GM19324 (cell line): ENCODE results near the gene NSMCE1.
A peak's percentile ranks its signal among the peaks of the same experiment; 100 is the strongest.

Source experiments
- ATAC-seq: cut with Tn5 transposase; IDR thresholded peaks from one replicate; pipeline ENCODE4 v1.9.1; 2021; ENCODE audit warnings: mild to moderate bottlenecking, moderate library complexity; ENCODE audit not compliant: unreplicated experiment, low FRiP score

Gene NSMCE1, protein sequence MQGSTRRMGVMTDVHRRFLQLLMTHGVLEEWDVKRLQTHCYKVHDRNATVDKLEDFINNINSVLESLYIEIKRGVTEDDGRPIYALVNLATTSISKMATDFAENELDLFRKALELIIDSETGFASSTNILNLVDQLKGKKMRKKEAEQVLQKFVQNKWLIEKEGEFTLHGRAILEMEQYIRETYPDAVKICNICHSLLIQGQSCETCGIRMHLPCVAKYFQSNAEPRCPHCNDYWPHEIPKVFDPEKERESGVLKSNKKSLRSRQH

DNA sequence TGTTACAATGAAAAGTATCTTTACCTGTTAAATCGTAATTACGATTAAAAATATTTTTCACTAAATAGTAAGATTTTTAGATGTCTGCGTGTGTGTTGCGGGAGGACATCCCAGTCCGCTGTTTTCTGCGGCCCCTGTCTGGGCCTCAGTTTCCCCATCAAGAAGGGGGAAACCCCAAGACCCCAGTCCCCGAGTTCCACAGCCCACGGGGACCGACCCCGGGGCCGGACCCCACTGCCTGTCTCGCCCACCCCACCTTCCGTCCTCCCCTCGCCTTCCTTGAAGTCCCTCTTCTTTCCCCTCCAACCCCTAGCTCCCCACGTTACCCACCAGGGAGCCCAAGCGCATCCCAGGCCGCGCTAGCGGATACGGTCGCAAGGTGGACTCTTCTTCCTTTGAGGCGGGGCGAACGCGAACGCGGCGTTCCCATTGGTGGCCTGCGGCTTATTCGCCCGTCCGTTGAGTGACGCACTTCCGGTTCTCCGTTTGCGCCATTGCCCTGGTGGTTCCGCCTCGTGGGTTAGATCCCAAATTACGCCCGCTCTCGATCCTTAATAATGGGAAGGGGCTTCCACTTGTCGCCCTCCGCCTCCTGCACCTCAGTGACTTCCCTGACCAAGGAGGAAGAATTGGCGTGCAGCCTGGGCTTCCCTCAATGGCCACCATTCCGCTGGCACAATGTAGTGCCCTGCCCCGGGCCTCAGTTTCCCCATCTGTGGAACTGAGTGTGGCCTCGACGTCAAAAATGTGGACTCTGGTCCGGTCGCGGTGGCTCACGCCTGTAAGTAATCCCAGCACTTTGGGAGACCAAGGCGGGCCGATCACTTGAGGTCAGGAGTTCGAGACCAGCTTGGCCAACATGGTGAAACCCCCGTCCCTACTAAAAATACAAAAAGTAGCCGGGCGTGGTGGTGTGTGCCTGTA lies at the start of gene NSMCE1:
NSMCE1 (minus strand) TSS at position 397 of the 924 bp plus-strand sequence. CDS start 11,202 bp downstream, outside the sequence.
- peak; percentile 82 for ATAC-seq

DNA sequence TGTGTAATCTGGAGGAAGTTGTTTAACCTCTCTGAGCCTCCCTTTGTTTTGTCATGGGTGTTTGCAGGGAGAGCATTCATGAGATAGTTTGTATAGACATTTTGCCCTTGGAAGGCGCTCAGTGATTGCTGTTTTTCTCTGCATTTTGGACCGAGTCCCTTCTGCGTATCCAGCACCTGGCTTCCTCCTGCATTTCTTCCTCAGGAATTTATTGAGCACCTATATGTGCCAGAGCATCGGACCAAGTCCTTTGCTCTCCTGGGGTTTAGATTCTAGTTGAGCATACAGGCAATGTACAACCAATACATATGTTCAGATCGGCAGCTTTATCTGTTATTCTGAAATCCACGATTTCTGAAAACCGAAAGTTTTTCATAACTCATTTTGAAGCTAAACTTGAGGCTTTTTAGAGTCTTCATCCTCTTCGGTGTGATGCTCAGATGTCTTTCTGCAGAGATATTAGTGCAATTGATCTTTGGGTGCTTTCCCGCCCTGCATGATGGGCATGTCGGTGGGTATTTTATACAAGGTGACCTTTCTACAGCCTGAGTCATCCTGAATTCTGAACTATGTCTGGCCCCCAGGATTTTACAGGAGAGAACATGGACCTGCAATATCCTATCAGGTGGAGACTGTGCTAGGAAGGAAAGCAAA lies 49.3 kb upstream of the NSMCE1 start:
- no peak for ATAC-seq

DNA sequence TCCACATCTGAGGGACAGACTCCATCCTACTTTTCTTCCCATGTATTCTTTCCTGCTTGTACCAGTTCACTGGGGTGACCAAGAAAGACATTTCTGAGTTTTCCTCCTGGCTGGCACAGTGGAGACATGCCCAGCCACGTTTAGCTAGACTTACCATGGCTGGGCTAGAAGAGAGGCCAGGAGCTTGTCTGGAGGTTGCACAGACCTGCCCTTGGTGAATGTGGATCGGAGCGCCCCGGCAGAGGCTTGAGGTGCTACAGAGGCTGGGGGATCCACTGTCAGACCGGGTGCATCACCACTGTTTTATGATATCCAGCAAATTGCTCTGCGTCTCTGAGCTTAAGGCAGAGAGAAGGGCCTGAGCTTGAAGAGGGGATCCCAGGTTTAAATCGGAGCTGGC lies 48.7 kb upstream of the NSMCE1 start:
- ATAC-seq = no peak

DNA sequence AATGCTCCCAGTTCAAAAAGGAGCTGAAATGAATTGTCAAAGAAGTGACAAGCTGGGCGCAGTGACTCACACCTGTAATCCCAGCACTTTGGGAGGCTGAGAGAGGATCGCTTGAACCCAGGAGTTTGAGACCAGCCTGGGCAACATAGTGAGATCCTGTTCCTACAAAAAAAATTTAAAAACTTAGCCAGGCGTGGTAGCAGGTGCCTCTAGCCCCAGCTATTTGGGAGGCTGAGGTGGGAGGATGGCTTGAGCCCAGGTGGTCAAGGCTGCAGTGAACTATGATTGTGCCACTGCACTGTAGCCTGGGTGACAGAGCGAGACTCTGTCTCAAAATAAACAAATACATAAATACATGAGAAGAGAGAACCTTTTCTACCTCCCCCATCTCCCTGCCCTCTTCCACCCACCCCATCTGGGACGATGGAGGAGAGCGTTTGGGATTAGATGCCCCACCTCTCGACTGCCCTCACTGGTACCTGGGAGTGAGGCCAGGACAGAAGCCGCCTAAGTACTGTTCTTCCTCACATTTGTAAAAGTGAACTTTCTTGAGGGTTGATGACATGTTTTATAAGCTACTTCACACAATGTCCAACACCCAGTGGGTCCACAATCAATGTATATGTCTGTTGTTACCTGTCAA lies 47.6 kb upstream of the NSMCE1 start:
- no peak for ATAC-seq

DNA sequence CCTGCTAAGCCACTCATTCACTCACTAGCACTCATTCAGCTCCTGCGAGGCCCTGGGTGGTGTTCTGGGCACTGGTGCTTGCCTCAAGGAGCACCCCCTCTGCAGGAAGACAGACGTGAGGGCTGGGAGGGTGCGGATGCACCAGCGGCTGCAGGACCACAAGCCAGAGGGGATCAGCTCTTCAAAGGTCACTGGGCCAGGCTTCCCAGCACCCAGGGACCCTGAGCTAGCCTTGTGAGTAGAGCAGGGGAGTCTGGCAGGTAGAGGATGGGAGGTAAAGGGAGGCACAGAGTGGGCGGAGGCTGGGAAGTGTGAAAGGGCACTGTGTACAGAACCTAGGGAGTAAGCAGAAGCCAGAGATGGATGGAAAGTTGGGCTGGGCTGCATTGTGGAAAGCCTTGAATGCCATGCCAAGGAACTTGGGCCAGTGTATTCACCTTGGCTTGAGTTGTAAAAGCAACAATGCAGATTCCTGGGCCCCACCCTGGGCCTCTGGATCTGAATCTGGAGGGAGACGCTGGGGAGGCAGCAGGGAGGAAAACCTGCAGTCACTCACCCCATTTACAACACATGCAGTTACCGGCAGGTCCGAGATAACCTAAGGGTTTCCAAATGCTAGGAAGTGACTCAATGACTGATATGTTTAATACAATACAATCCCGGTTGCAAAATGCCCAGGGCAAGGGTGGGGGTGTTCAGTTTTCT lies 46.9 kb upstream of the NSMCE1 start:
- ATAC-seq = no peak

DNA sequence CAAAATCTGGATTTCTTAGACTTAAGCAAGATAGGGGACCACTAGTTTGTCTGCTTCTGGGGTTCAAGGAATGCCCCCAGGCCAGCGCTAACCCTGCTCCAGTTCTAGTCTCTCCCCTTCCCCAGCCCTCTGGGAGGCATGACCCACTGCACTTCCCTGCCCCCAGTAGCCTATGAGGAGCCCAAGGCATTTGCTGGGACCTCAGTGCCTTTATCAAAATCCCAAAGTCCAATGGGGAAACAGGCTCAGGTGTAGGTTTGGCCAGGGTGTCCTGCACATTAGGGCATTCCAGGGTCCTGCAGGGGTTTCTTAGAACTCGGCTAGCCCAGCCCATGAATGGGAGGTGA lies 46.4 kb upstream of the NSMCE1 start:
- ATAC-seq = no peak

DNA sequence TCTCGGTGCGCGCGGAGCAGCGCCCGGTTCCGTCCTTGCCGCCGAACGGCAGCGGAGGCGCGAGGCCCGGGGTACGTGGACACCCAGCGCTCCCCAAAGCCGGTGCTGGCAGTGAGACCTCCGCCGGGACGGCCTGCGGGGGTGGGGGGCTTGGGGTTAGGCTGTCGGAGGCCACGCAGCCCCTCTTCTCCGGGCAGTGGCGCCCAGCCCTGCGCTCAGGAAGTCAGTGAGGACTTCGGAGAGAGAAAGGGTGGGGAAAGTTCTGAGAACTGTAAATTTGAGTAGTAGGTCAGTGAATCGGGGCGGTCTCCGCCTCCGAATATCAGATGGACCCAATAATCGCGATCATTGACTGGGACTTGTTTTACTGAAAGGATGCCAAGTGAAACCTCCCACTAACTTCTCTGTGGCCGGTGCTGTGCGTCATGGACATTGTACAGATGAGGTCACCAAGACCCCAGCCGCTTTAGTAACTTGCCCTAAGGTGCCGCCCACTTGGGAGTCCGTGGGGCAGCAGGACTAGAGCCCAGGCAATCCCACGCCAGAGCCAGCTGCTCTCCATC lies 45.7 kb upstream of the NSMCE1 start:
- no peak for ATAC-seq

DNA sequence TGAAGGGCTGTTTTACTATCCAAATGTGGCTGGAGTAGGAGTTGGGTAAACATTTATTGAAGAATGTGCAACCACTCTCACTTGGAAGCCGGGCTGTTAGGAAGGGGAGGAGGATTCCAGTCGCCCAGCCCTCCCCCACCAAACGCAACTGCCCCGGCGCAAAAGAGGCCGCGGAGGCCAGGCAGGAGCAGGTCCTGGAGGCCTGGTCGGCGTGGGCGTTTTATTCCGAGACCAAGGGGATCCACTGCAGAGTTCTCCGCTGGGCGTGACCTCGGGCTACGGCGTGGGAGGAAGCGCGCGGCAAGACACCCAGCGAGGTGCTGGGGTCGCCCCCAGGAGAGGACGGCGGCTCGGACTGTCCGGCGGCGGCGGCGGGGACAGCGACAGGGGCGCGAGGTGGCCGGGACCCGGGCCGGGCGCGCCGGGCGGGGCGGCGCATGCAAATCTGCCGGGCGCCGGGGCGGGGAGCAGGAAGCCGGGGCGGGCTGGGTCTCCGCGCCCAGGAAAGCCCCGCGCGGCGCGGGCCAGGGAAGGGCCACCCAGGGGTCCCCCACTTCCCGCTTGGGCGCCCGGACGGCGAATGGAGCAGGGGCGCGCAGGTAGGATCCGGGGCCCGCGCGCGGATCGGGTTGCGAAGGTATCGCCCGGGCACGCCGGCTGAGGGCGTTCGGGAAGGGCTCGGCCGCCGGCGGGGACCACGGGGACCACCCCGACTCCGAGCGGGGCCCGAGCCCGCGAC lies 45.0 kb upstream of the NSMCE1 start, which contains the start of gene IL4R:
IL4R (plus strand) TSS at position 553 of the 739 bp plus-strand sequence. CDS start 26,230 bp downstream, outside the sequence.
- peak; percentile 61 for ATAC-seq

DNA sequence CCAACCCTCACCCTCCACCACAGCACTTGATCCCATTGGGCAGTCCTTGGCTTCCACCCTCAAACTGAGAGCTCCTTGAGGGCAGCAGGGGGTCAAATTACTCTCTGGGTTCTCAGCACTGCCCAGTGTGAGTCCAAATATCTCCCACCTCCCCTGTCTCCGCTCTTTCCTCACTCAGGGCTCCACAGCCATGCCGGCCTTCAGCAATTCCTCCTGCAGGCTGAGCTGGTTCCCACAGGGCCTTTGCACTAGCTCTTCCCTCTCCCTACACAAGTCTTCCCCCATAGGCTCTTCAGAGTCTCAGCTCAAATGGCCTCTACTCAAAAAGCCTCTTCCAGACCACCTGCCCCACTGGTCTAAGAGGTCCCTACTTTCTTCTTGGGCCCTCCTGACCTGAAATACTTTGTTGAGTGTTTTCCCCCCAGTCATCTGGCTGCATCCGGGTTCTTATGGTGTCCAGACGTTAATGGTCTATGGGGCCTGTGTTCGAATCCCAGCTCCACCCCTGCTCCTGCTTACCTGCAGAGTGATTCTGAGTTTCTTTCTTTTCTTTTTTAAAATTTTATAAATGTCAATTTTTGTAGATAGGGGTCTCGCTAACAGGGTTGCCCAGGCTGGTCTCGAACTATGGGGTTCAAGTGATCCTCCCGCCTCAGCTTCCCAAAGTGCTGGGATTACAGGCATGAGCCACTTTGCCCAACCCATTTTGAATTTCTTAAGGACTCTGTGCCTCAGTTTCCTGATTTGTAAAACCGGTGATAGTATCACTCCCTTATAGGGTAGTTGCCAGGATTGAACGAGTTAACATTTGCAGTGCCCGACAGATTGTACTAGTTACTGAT lies 44.2 kb upstream of the NSMCE1 start:
- no peak for ATAC-seq

DNA sequence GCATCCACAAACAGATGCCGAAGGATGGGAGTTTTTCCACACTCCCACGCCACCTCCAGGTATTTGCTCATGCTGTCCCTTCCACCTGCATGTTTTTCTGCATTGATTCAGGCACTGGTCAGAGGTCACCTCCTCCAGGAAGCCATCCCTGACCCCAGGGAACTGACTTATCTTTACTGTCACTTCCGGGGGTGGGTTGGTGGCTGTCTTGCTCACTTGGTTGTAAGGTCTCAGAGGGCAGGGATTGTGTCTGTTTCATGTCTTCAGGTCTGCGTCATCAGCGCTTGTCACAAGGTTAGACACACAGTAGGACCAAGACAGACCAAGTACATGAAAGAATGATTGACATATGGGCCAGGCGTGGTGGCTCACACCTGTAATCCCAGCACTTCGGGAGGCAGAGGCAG lies 43.3 kb upstream of the NSMCE1 start:
- no peak for ATAC-seq

DNA sequence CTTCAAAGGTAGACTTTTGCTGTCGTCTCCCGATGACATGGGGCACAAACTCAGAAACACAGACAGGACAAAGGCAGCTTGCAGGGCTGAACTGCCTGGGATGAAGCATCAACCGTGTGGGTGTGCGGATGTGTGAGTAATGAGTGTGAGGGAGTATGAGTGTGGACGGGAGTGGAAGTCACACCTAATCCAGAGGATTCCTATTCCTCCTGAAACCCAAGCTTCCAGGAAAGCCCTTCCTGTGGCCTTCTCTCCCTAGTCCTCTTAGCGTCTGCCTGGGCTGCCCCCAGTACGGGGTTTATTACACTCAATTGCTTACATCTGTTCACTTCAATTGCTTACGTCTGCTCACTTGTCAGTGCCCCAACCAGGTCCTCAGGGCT lies 42.9 kb upstream of the NSMCE1 start:
- ATAC-seq = no peak

DNA sequence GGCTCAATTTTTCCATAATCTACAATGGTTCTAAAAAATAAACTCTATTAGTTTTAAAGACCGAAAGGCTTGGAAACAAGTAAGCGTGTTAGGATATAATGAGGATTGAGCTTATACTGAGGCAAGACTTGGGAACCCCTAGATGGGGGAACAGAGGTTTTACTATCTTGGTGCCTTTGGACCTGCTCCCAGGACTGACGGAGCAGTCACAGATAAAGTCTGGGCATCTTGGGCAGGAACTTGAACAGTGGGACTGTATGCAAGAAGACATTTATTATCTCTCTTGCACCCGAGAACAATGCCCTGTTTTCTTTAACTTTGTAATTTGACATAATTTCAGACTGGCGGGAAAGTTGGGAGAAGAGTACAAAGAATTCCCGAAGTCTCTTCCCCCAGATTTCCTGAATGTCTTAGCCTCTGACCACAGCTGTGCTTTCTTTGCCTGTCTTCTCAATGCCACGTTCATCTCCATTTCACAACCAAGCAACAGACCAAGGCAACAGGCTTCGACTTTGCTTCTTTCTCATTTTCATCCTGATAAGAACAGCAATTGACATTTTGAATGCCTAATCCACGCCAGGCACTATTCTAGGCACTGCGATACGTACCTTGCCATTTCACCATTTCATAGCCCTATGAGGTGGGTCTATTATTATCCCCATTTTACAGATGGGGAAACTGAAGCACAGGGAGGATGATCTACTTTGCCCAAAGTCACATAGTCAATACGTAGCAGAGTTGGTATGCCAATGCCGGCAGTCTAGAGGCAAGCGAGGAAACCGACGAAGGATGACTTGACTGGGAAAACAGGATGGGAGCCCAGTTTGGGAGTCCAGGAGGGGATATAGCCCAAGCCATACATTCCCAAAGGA lies 42.2 kb upstream of the NSMCE1 start:
- no peak for ATAC-seq

DNA sequence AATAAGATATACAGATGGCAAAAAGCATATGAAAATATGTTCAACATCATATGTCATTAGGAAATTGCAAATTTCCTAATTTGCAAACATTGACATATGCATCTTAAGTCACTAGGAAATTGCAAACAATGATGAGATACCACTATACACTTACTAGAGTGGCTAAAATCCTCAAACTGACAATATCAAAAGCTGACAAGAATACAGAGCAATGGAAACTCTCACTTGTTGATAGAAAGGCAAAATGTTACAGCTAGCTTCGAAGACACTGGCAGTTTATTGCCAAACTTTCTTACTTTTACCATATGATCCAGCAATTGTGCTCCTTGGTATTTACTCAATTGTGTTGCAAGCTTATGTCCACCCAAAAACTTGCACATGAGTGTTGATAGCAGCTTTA lies 40.2 kb upstream of the NSMCE1 start:
- no peak for ATAC-seq

DNA sequence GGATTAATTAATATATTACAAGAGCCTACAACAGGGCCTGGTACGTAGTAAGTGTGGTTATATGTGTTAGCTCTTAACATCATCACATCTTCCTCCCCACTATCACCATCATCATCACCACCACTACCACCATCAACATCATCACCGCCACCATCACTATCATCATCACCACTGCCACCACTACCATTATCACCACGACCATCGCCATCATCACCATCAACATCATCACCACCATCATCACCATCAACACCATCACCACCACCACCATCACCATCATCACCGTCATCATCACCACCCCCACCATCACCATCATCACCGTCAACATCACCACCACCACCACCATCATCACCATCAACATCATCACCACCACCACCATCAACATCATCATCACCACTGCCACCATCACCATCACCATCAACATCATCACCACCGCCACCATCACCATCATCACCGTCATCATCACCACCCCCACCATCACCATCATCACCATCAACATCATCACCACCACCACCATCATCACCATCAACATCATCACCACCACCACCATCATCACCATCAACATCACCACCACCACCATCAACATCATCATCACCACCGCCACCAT lies 37.4 kb upstream of the NSMCE1 start:
- ATAC-seq = no peak

DNA sequence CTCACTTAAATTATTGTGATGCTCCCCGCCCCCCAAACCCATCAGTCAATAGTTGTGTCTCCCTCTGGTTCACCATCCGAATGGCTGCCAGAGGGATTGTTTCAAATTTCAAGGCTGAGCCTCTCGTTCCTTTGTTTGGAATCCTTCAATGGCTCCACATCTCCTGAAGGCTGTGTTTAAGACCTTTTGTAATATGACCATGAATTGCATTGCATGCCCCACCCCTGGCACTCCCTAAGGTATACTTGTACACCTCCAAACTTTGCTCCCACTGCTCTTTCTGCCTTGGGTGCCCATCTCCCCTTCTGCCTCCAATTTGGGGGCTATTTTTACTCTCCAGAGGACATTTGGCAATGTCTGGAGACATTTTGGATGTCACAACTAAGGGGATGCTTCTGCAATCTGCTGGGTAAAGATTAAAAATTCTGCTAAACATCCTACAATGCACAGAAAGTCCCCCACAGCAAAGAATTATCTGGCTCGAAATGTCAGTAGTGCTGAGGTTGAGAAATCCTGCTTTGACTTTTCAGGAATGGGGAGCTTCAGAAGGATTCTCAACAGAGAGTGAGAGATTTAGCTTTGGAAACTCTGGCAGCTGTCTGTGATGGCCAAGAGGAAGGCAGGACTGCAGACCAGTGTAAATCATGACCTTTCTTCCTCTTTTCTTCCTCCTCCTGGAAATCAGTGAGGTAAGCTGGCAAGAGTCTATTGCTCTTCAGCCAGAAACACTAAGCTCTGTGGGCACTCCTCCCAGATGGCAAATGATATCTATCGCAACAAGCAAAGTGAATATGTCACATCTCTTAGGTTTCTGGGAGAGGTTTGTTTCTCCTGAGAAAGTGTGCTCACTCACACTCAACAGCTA lies 36.5 kb upstream of the NSMCE1 start:
- ATAC-seq = no peak

DNA sequence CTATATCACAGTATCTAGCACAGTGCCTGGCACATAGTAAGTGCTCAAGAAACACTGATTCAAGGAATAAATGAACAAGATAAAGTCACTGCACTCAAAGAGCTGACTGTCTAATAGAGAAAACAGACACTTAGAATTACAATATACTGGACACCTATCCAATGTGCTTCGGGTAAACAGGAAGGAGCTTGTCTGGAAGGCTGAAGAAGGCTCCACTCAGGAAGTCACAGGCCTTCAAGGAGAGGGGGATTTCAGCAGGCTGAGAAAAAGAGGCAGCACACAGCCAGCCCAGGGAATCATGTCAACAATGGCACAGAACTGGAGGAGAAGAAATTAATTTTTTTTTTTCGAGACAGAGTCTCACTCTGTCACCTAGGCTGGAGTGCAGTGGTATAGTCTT lies 35.5 kb upstream of the NSMCE1 start:
- ATAC-seq = no peak
